Body of pancreas (tissue), 4 donors: Measurements from ENCODE around the gene HES4. TPM values are rescaled to one million over a fixed set of nuclear protein-coding genes. Genes with fewer than 3 reads are reported as not detected.
"Not testable (repeated sequence)": the region's sequence is repeated elsewhere in the genome, so short reads cannot be mapped to it uniquely, and the experiment has no call there.

Source experiments
- ATAC-seq: fragments of 150-250 bp; one replicate; pipeline ENCODE4 v1.9.1; 2016
- DNase-seq, 4 donors: peaks; one replicate each; pipeline ENCODE4 v3.0.0-alpha.2; 2019
- H3K27ac ChIP-seq, 4 donors: fragments of 200-600 bp; sonication (generic); 1 replicate in 3 of 4; 2 replicates in 1 of 4; pipeline versions ENCODE4 v1.5.1 to v1.6.1; 2016 to 2019; ENCODE audit warnings: mild to moderate bottlenecking in 1 of 4, mixed read lengths in 1 of 4, moderate library complexity in 1 of 4
- H3K27me3 ChIP-seq, 2 donors: fragments of 200-600 bp; sonication (generic); one replicate each; pipeline ENCODE4 v1.6.0; 2016; ENCODE audit warnings: mild to moderate bottlenecking in 1 of 2
- H3K36me3 ChIP-seq, 2 donors: fragments of 200-600 bp; sonication (generic); replicated peaks in 1 of 2; 2 replicates each; pipeline ENCODE4 v1.5.1; 2016; ENCODE audit warnings: low read depth in 2 of 2; ENCODE audit not compliant: insufficient read depth in 1 of 2
- H3K4me1 ChIP-seq: fragments of 200-600 bp; sonication (generic); one replicate; pipeline ENCODE4 v1.6.0; 2016
- H3K4me3 ChIP-seq, 2 donors: fragments of 200-600 bp; sonication (generic); 1 replicate in 1 of 2; 2 replicates in 1 of 2; pipeline ENCODE4 v1.5.1; 2016 to 2019
- H3K9me3 ChIP-seq, 3 donors: fragments of 200-600 bp; sonication (generic); 1 replicate in 2 of 3; 2 replicates in 1 of 3; pipeline ENCODE4 v1.5.1; 2016
- POLR2A ChIP-seq, 3 donors: fragments of 450-650 bp; IDR thresholded peaks; one replicate each; pipeline ENCODE4 v1.6.1; 2016; ENCODE audit warnings: antibody characterized with exemption in 3 of 3, mild to moderate bottlenecking in 2 of 3
- WGBS, 2 donors: methylation state at CpG; one replicate each; pipeline ENCODE4 v1.1.5; 2017; 5-methylcytosine and 5-hydroxymethylcytosine counted together
- intact Hi-C: fragments of 100-400 bp; cut with DNase I; formaldehyde crosslinking; loops from one replicate; pipeline ENCODE4 v1.15.1; 2023
- total RNA-seq, 2 donors: library from RNA; depleted of rRNA; stranded (reverse); fragments of >200 nt; gene quantifications; one replicate each; pipeline ENCODE4 v1.1.0, GENCODE V29; 2016
- TF ChIP-seq, protein P1 (sequence below), 7 experiments: fragments of 450-650 bp in 4 of 7; fragments of 200-600 bp in 3 of 7; sonication (generic) in 3 of 7; IDR thresholded peaks; one replicate each; pipeline ENCODE4 v1.5.1; 2016 to 2019; ENCODE audit warnings: antibody characterized with exemption in 7 of 7

Gene HES4
- total RNA-seq, 2 donors from 2014 or later, result 44.1 to 97.2 TPM

GRCh38 chr1:1021010-1021919 lies 21.4 kb upstream of the HES4 start:
- intact Hi-C loops, result no loop called here
- TF ChIP-seq, protein P1, sequence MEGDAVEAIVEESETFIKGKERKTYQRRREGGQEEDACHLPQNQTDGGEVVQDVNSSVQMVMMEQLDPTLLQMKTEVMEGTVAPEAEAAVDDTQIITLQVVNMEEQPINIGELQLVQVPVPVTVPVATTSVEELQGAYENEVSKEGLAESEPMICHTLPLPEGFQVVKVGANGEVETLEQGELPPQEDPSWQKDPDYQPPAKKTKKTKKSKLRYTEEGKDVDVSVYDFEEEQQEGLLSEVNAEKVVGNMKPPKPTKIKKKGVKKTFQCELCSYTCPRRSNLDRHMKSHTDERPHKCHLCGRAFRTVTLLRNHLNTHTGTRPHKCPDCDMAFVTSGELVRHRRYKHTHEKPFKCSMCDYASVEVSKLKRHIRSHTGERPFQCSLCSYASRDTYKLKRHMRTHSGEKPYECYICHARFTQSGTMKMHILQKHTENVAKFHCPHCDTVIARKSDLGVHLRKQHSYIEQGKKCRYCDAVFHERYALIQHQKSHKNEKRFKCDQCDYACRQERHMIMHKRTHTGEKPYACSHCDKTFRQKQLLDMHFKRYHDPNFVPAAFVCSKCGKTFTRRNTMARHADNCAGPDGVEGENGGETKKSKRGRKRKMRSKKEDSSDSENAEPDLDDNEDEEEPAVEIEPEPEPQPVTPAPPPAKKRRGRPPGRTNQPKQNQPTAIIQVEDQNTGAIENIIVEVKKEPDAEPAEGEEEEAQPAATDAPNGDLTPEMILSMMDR (IDR thresholded peaks at IDR 0.05), result no peak
- peak in 2 of 3 donors; percentile 41 to 50 for TF ChIP-seq POLR2A (IDR thresholded peaks at IDR 0.05)
- ATAC-seq, result no peak
- no peaks in the 10 kb centered on the region for H3K36me3 ChIP-seq
- peak; percentile 62 to 76 (median 67) for DNase-seq
- 35 to 63% methylated on average over 1 to 30 of the region's 33 CpGs for WGBS, 2 donors
- peaks cover 62% of the 10 kb centered on the region for H3K4me1 ChIP-seq
- peak overlapping the region in 1 of 2 donors; percentile 65 for H3K4me3 ChIP-seq
- peak overlapping the region; percentile 80 to 93 (median 90) for H3K27ac ChIP-seq
- H3K27me3 ChIP-seq, result no peaks in the 10 kb centered on the region
- H3K9me3 ChIP-seq, result no peaks in the 10 kb centered on the region

DNA sequence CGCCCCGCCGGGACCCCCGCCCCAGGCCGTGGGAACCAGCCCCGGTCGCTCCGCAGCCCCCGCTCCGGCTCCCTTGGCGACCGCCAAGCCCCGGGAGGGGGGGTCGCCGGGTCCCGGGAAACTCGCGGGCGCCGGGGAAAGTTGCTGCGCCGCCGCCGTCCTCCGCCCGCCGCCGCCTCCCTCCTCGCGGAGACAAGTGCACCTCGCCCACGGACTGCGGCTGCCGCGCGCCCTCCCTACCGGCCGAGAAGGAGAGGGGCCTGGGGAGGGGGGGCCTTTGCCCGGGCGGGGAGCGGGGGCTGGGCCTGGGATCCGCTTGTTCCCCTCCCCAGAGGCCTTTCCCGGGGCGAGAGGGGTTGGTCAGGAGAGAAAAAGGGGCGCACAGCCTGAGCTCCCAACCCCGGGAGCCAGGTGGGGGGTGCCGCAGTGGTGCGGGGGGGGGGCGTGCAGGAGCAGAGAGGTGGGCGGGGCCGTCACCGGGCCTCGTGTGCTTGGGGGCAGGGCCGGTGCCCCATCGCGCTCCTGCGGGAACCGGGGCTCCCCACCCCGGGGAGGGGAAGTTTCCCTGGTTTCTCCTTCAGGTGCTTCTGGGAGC lies 20.6 kb upstream of the HES4 start:
- H3K27ac ChIP-seq, result peak overlapping the region; percentile 80 to 93 (median 90)
- intact Hi-C loops, result no loop called here

DNA sequence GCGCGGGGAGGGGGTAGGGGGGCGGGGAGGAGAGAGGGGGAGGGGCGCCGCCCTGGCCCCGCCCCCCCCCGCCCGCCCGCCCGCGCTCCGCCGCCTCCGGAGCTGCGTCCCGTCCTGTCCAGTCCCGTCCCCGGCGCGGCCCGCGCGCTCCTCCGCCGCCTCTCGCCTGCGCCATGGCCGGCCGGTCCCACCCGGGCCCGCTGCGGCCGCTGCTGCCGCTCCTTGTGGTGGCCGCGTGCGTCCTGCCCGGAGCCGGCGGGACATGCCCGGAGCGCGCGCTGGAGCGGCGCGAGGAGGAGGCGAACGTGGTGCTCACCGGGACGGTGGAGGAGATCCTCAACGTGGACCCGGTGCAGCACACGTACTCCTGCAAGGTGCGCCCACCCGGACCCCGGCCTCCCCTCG lies 20.1 kb upstream of the HES4 start, which contains the start of gene AGRN:
Gene AGRN, plus strand, starts transcription at position 121 of the 405 bp plus-strand sequence. Its CDS starts 53 bp downstream, at position 174.
- WGBS, 2 donors, result 1% methylated on average over 23 of the region's 58 CpGs; no CpG with 5 or more reads in 1 of the 2 donors

More for the DNA sequence above, 20.6 kb upstream of the HES4 start:
- 0 to 1% methylated on average over 6 to 15 of the region's 59 CpGs for WGBS, 2 donors
- no peaks in the 10 kb centered on the region for H3K9me3 ChIP-seq
- ATAC-seq (no peak), DNase-seq (no peak)
- peaks cover 56% of the 10 kb centered on the region for H3K4me1 ChIP-seq
- H3K4me3 ChIP-seq, result peak overlapping the region; percentile 41 to 65
- TF ChIP-seq POLR2A (IDR thresholded peaks at IDR 0.05), result no peak
- TF ChIP-seq, protein P1 (IDR thresholded peaks at IDR 0.05), result no peak
- no peaks in the 10 kb centered on the region for H3K27me3 ChIP-seq
- H3K36me3 ChIP-seq, result no peaks in the 10 kb centered on the region

DNA sequence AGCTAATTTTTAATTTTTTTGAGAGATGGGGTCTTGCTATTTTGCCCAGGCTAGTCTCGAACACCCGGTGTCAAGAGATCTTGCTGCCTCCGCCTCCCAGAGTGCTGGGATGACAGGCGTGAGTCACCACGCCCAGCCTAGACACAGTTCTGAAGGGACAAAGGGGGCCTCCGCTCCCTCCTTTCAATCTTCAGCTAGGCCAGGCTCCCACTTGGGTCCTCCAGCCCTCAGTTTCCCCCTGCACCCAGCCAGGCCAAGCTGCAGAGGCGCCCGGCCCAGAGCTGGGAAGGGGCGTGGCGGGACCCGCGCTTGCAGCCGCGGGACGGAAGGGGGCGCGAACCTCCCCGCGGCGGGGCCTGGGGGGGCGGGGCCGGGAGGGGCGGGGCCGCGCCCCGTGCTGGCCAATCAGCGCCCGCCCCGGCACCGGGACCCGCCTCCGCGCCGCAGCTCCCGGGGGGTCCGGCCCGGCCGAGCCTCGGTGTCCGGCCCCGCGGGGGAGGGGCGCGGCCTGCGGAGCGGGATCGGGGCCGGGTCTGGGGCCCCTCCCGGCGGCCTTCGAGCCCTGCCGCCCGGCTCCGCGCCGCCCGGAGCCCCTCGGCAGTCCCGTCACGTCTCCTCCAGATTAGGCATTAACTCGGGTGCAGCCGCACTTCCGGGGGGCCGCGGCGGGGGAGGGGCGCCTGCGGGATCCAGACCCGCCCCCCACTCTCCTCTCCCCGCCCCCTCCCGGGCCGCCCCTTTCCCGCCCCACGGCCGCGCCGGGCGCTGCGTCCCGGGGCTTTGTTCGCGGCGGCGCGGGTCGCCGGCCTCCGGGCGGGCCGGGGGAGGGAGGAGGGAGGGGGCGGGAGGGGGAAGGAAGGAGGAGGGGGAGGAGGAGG lies 19.5 kb upstream of the HES4 start:
- Histone ChIP-seq H3K4me3 (peak overlapping the region in 1 of 2 donors; percentile 37), H3K4me1 (peaks cover 47% of the 10 kb centered on the region), H3K27ac (peak overlapping the region; percentile 80 to 93 (median 90)), H3K9me3 (no peaks in the 10 kb centered on the region), H3K36me3 (no peaks in the 10 kb centered on the region), H3K27me3 (no peaks in the 10 kb centered on the region)
- TF ChIP-seq, protein P1 (IDR thresholded peaks at IDR 0.05), result peak; percentile 32 to 65 (median 52)
- no peak for TF ChIP-seq POLR2A (IDR thresholded peaks at IDR 0.05)
- peak; percentile 82 to 90 (median 86) for DNase-seq
- intact Hi-C loops, result no loop called here
- peak; percentile 87 for ATAC-seq
- 2 to 20% methylated on average over 1 to 65 of the region's 91 CpGs for WGBS, 2 donors

More for the DNA sequence above, 20.1 kb upstream of the HES4 start, which contains the start of gene AGRN:
- peak within 1 kb of the TSS; percentile 80 to 93 (median 90) for H3K27ac ChIP-seq
- intact Hi-C loops, result no loop called here
- ATAC-seq (no peak), DNase-seq (peak in 3 of 4 donors; percentile 53 to 59 (median 58))
- no peaks in the 10 kb centered on the region for H3K27me3 ChIP-seq
- H3K4me1 ChIP-seq, result peaks cover 50% of the 10 kb centered on the region
- no peaks in the 10 kb centered on the region for H3K9me3 ChIP-seq
- peak within 1 kb of the TSS; percentile 41 to 65 for H3K4me3 ChIP-seq
- no peaks in the 10 kb centered on the region for H3K36me3 ChIP-seq
- TF ChIP-seq, protein P1 (IDR thresholded peaks at IDR 0.05), result no peak
- TF ChIP-seq POLR2A (IDR thresholded peaks at IDR 0.05), result no peak

DNA sequence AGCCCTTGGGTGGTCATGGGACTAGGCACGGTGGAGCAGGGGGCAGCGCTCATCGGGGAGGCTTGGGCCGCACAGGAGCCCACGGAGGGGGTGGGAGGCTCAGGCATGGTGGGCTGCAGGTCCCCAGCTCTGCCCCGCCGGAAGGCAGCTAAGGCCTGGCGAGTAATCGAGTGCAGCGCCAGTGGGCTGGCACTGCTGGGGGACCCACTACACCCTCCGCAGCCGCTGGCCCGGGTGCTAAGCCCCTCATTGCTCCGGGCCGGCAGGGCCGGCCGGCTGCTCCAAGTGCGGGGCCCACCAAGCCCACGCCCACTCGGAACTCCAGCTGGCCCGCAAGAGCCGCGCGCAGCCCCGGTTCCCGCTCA lies 18.4 kb upstream of the HES4 start:
- H3K36me3 ChIP-seq, DNase-seq, H3K27me3 ChIP-seq, H3K27ac ChIP-seq, H3K4me3 ChIP-seq, ATAC-seq, intact Hi-C loops, H3K9me3 ChIP-seq: not testable (repeated sequence)
- peaks cover 47% of the 10 kb centered on the region for H3K4me1 ChIP-seq
- WGBS, 2 donors, result 91% methylated on average over 15 of the region's 26 CpGs; no CpG with 5 or more reads in 1 of the 2 donors

DNA sequence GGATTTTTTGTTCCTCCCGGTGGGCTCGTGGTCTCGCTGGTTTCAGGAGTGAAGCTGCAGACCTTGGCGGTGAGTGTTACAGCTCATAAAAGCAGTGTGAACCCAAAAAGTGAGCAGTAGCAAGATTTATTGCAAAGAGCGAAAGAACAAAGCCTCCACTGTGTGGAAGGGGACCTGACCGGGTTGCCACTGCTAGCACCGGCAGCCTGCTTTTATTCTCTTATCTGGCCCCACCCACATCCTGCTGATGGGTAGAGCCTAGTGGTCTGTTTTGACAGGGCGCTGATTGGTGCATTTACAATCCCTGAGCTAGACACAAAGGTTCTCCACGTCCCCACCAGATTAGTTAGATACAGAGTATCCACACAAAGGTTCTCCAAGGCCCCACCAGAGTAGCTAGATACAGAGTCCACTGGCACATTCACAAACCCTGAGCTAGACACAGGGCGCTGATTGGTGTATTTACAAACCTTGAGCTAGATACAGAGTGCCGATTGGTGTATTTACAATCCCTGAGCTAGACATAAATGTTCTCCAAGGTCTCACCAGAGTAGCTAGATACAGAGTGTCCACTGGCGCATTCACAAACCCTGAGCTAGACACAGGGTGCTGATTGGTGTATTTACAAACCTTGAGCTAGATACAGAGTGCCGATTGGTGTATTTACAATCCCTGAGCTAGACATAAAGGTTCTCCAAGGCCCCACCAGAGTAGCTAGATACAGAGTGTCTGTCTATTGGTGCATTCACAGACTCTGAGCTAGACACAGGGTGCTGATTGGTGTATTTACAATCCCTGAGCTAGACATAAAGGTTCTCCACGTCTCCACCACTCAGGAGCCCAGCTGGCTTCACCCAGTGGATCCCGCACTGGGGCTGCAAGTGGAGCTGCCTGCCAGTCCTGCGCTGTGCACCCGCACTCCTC lies 17.8 kb upstream of the HES4 start:
- H3K27me3 ChIP-seq, ATAC-seq, H3K36me3 ChIP-seq, DNase-seq, intact Hi-C loops, H3K4me3 ChIP-seq, H3K27ac ChIP-seq, H3K9me3 ChIP-seq: not testable (repeated sequence)
- 58 to 69% methylated on average over 9 to 16 of the region's 17 CpGs for WGBS, 2 donors
- H3K4me1 ChIP-seq, result peaks cover 43% of the 10 kb centered on the region
